Measurements from ENCODE around the gene UTP3. TPM values are rescaled to one million over a fixed set of nuclear protein-coding genes. Genes with fewer than 3 reads are reported as not detected.
A peak's percentile ranks its signal among the peaks of the same experiment; 100 is the strongest.

Gene UTP3
- total and polyA plus RNA-seq, 9 of the 15 experiments (the other 6 are each of a cell fraction or from before 2014, with no cell fraction given) = 11.9 to 69.3 (median 34.0) TPM

- TF ChIP-seq, protein P1, sequence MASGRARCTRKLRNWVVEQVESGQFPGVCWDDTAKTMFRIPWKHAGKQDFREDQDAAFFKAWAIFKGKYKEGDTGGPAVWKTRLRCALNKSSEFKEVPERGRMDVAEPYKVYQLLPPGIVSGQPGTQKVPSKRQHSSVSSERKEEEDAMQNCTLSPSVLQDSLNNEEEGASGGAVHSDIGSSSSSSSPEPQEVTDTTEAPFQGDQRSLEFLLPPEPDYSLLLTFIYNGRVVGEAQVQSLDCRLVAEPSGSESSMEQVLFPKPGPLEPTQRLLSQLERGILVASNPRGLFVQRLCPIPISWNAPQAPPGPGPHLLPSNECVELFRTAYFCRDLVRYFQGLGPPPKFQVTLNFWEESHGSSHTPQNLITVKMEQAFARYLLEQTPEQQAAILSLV (tag; IDR thresholded peaks at IDR 0.05) = no peak
- no peak for TF ChIP-seq ZNF146 (CRISPR knock-in tag; IDR thresholded peaks at IDR 0.05; ENCODE audit: unreplicated experiment)
- TF ChIP-seq MTA2 (IDR thresholded peaks at IDR 0.05; ENCODE audit: low read depth) = no peak
- TF ChIP-seq MAZ (CRISPR knock-in tag; conservative IDR thresholded peaks at IDR 0.05 in 1 of 2, IDR thresholded peaks at IDR 0.05 in 1 of 2) = no peak
- no peak for TF ChIP-seq FIP1L1 (IDR thresholded peaks at IDR 0.05; ENCODE audit: low read depth, low read length, poor library complexity, severe bottlenecking)
- no peak for TF ChIP-seq ESRRA (IDR thresholded peaks at IDR 0.05; ENCODE audit: borderline replicate concordance, low read depth)
- TF ChIP-seq SP1 (CRISPR knock-in tag; IDR thresholded peaks at IDR 0.05) = no peak
- TF ChIP-seq, protein P2, sequence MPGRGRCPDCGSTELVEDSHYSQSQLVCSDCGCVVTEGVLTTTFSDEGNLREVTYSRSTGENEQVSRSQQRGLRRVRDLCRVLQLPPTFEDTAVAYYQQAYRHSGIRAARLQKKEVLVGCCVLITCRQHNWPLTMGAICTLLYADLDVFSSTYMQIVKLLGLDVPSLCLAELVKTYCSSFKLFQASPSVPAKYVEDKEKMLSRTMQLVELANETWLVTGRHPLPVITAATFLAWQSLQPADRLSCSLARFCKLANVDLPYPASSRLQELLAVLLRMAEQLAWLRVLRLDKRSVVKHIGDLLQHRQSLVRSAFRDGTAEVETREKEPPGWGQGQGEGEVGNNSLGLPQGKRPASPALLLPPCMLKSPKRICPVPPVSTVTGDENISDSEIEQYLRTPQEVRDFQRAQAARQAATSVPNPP (IDR thresholded peaks at IDR 0.05; ENCODE audit: borderline replicate concordance, insufficient read depth, insufficient read length) = no peak
- no peak for TF ChIP-seq ZNF696 (CRISPR knock-in tag; conservative IDR thresholded peaks at IDR 0.05)
- TF ChIP-seq BCLAF1 (IDR thresholded peaks at IDR 0.05; ENCODE audit: borderline replicate concordance in 1 of 2, control insufficient read depth in 1 of 2, low read depth in 2 of 2, low read length in 1 of 2) = no peak
- TF ChIP-seq RAD51 (IDR thresholded peaks at IDR 0.05; ENCODE audit: borderline replicate concordance, low read depth) = no peak
- TF ChIP-seq TAF9B (IDR thresholded peaks at IDR 0.05; ENCODE audit: partially characterized antibody) = no peak
- no peak for TF ChIP-seq MCM5 (IDR thresholded peaks at IDR 0.05; ENCODE audit: low read depth)
- TF ChIP-seq ATF7 (IDR thresholded peaks at IDR 0.05) = peak; percentile 44; the same call in 1 of the 2 replicates
- no peak for TF ChIP-seq ZNF764 (CRISPR knock-in tag; IDR thresholded peaks at IDR 0.05; ENCODE audit: low read depth)
Measured at GRCh38 chr4:70722199-70722791, 34.0 kb downstream of the UTP3 start (continued).

All from K562 (cell line).